Measurements from ENCODE around the gene STX16.

STX16 gene

GRCh38 chr20:58678806-58679205 lies 27.7 kb downstream of the STX16 start:
- no peak for DNase-seq

DNA sequence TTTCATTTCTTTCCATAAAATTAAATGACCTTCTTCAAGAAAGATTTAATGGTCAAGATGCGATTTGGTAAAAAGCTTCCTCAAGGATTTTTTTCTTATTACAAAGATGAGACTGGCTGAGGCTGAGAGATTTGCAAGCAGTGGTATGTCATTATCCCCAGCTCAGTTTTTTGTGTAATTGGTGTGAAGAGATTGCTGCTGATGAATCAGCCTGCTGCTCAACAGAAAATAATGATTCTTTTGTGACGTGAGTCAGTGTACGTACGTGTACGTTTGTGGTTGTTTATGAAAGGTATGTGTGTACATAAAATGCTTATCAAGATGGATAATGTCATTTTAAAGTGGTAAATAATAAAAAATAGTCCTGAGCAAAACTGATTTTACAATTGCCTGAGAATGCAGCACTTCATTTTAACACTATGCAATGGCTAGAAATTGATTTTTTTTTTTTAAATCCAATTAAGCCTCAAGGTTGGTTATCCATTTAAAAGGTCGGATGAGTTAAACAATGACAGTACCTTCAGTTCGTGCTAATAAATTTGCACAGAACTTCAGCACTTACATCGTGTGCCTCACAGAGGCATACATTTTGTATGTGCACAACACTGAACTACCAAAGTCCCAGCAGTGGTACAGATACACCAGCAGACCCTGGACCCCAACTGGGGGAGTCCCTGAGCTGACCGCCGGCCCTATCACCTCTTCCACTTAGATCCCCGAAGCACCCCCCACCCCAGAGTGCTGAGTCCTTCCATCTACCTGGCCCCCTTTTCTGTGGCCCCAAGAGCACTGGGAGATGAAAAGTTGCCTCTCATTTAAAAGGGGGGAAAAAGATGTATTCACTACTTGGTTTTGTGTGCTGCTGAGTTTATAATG lies 31.8 kb downstream of the STX16 start:
- DNase-seq = no peak

DNA sequence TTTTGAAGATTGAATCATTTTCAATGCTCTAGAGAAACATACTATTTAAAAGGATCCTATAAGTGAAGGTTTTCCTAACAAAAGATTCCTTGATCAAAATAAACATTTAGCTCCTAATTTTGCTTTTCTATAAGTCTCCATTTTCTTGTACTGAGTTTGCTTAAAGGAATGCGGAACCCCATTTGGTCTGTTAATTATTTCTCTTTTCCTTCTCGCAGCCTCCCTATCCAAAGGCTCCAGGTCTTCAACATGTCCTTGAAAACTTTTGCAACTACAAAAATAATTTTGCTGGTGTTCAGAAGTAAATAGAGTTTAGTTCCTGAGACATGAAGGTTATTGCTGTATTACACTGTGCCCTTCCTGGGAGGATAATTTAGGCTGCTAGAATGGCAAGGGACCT lies 33.2 kb downstream of the STX16 start:
- DNase-seq = no peak

DNA sequence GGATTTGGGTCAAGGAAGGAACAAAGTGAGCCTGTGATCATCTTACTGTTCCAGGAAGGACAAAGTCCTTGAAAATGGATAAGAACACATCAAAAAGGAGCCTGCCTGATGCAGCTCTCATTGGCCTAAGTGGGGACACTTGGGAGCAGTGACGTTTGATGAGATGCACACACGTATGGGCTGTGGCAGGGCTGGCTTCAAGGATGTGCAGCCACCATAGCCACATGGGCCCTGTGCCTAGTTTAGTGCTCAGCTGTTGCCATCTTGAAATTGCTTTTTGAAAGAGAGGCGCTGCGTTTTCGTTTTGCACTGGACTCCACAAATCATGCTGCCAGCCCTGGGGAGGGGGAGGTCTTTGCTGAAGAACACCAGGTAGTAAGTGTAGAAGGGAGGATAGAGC lies 34.9 kb downstream of the STX16 start:
- DNase-seq = no peak

- DNase-seq = no peak
Observed at GRCh38 chr20:58688414-58688813, 37.3 kb downstream of the STX16 start.

DNA sequence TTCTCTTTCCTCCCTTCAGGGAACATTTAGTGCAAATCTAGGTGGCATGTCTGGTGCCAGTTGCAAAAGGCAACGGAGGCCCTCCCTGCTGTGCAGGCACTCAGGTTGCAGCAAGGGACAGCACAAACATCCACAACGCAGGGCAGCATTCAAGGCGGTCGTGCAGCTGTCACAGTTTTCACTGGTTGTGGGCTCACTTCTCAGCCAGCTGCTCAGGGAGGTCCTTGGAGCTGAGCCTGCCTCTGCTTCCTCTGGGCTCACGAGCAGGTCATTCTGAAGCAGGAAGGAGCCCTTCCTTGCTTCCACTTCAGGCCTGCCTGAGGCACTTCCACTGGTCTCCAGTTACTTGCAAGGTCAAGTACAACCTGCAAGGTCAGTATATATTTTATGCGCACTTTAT lies 37.8 kb downstream of the STX16 start:
- DNase-seq = no peak

- no peak for DNase-seq
Observed at GRCh38 chr20:58690396-58691135, 39.5 kb downstream of the STX16 start.

- DNase-seq = no peak
Observed at GRCh38 chr20:58691773-58692578, 40.9 kb downstream of the STX16 start.

DNA sequence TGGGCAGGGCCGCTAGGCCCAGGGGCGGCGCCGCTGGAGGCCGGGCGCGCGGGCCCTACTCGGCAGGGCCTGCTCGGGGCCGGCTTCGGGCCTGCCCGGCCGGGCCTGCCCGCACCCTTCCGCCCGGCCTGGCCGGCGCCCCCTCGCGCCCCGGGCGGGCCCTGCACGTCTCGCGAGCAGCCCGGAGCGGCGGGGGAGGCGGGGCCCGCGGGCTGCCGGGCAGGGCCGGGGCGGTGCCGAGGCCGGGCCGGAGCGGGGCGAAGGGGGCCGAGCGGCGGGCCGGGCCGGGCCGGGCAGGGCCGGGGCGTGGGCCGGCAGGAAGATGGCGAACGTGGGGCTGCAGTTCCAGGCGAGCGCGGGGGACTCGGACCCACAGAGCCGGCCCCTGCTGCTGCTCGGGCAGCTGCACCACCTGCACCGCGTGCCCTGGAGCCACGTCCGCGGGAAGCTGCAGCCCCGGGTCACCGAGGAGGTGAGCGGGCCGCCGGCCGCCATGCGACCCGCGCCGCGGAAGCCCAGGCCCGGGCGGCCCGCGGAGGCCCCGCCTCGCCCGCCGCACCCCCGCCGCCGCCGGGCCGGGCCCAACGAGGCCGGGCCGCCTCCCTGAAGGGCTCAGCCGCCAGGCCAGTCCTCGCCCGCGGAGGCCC lies 41.6 kb downstream of the STX16 start, which contains the start of gene NPEPL1:
TSS of gene NPEPL1 (plus strand) at position 222 of the 647 bp plus-strand sequence. CDS start at position 323, 101 bp downstream.
- no peak for DNase-seq

GRCh38 chr20:58693226-58694006 lies 42.3 kb downstream of the STX16 start:
- no peak for DNase-seq

GRCh38 chr20:58694241-58695083 lies 43.4 kb downstream of the STX16 start:
- DNase-seq = no peak

DNA sequence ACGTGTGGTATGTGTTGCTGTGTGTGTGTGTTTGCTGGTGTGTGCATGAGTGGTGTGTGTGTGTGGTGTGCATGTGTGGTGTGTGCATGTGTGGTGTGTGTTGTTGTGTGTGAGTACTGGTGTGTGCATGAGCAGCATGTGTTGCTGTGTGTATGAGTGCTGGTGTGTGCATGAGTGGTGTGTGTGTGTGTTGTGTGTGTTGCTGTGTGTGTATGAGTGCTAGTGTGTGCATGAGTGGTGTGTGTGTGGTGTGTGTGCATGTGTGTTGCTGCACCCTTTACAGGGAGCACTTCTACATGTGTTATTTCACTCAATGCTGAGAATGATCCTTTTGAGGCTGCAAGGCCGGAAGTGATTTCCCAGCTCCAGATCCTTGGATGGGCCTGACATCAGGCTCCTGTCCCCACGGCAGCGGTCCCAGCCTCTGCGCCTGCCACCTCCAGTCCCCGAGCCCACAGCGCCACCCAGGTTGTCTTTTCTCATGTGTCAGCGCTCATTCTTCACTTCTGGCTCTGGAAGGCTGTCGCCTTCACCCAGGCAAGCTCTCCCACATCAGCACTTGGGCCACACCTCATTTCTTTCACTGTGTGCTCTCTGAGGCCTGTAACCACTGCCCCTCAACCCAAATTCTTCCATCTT lies 44.1 kb downstream of the STX16 start:
- DNase-seq = no peak

- no peak for DNase-seq
Observed at GRCh38 chr20:58695895-58696375, 44.9 kb downstream of the STX16 start.

DNA sequence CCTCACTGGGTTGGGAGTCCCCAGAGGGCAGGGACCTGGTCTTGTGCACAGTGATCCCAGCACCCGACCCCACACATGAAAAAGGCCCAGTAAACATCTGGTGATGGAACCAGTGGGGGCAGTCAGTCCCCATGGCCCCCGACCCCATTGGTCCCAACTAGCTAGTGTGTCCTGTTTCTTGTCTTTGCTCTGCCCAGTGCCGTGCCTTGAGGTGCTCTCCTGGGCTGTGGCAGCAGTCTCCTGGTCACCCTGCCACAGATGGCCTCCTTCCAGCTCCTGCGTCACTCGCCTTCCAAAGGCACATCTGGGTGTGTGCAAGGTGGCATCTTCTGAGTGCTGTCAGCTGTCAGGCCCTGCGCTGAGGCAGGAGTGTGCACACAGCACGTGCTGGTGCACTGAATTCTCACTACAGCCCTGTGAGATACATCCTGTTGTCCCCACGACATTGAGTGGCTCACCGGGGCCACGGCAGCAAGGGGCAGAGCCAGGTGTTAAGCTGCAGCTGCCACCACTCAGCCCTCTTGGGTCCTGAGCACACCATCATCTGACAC lies 45.4 kb downstream of the STX16 start:
- no peak for DNase-seq

GRCh38 chr20:58697201-58697866 lies 46.3 kb downstream of the STX16 start:
- DNase-seq = no peak

DNA sequence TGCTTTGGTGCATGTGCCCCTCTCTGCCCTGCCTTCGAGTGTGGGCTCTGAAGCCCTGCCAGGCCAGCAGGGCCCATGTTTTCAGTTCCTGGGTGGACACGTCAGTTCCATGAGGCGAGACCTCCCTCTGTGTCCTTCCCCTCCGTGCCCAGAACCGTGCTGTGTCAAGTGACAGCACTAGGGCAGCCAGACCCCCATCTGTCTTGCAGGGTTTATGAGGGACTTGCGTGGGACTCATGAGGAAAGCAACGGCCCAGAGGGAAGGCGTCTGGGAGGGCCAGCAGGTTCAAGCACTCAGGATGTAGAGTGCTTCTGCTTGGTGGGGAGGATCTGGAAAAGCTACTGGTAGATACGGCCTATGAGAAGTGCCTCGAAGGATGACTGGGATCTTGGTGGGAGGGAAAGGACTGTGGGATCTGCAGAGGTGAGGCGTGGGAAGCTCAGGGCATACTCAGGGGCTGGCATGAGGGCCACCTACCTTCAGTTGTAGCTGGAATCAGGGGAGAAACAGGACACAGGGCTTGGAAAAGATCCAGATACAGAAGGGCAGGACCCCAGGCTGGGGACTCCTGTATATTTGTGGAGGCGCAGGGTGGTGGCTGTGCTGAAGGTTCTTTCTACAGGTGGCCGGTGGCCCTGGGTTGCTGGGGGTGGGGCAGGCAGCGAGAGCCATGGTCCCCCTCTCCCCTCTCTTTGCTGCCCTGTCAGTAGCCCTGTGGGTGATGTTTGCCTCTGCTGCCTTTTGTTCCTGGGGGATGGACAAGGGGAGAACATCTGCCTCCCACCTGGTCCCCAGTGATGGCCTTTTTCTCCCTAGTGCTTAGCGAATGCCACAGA lies 47.0 kb downstream of the STX16 start:
- no peak for DNase-seq

DNA sequence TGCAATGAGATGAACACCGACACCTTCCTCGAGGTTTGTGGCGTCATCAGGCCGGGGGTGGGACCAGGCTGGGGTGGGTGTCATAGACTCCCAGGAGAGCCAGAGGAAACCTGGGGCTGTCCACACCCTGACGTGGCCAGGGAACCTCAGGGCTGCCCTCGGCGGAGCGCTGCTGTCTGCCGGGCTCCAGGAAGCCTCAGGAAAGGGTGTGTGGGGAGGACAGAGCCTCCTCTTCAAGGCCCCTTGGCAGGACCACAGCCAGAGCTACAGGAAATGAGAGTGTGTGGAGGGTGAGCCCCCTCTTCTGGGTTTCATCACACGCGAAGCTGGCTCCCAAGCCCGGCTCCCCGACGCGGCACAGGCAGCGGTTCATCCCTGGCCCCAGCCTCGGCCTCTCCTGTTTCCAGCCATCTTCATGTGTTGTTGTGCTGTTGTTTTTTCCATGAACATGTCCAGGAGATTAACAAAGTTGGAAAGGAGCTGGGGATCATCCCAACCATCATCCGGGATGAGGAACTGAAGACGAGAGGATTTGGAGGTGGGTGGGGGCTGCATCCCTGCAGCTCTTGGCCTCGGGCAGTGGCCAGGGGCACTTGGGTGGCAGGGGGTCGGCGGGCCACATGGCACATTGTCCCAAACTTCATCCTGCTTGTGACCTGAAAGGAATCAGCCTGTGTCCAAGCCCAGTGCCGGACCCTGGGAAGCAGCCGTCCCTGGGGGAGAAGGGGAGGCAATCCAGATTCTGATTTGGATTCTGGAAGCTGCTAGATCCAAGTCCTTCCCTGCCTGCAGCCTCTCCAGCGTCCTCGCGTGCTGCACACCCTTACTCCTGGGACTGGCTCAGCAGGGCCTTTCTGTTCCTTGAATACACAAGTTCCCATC lies 47.9 kb downstream of the STX16 start:
- no peak for DNase-seq
